ENCODE measurements around the gene AKNA. TPM values are rescaled to one million over a fixed set of nuclear protein-coding genes. Genes with fewer than 3 reads are reported as not detected.

Gene AKNA
- total and polyA plus RNA-seq, 2 of the 8 experiments (the other 6 are each of a cell fraction or from before 2014, with no cell fraction given): 21.0 to 27.4 TPM

DNA sequence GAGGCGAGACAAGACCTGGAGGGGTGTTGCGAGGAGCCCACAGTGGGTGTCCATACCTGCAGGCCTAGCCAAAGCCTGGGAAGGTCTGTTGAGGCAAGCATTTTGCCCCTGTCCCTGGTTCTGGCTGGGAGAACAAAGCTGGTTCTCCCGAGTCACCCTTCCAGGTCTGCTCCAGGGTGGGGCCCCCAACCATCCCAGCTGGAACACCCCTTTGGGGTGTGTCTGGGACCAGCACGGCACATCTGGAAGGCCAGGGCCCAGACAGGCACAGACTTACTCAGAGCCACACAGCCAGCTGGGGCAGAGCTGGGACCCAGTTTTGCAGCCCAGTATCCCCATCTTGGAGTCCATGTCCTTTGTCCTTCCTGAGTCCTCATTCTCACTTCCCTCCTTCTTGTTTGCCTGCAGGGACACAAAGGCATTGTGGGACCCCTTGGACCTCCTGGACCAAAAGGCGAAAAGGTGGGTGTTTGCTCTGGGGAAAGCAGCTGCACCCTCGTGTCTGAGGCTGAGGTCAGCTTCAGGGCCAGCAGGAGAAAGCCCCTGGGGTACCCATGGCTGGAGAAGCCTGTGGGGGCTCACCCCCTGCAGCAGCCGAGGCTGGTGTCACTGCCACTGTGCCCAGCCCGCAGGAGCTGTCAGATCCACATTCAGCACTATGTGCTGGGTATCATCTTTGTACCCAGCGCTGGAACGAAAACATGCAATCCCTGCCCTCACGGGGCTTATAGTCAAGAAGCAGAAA is 103.3 kb downstream of the AKNA start:
- no peak overlapping the region for H3K56ac ChIP-seq (replicated peaks; ENCODE audit: insufficient read length, low read depth, low read length)
- no peak overlapping the region for H3K9ac ChIP-seq (replicated peaks in 1 of 4; ENCODE audit: extremely low read depth in 1 of 4, low read depth in 3 of 4, low read length in 3 of 4)
- H2AFZ ChIP-seq (ENCODE audit: low read length): no peak overlapping the region
- no peak overlapping the region for H3K14ac ChIP-seq (ENCODE audit: insufficient read length)
- no peak overlapping the region for H3K23ac ChIP-seq (ENCODE audit: insufficient read length)
- H2BK12ac ChIP-seq (ENCODE audit: low read depth, low read length): no peak overlapping the region
- no peak overlapping the region for H2BK20ac ChIP-seq (ENCODE audit: low read length)
- H3K4me2 ChIP-seq (ENCODE audit: insufficient read depth in 1 of 2, low read depth in 2 of 2, low read length in 2 of 2): no peak overlapping the region
- H2BK15ac ChIP-seq (ENCODE audit: low read length): no peak overlapping the region
- H3K79me2 ChIP-seq (ENCODE audit: control insufficient read depth in 1 of 2, insufficient read depth in 2 of 2, low read length in 2 of 2): no peaks in the 10 kb centered on the region
- H2BK5ac ChIP-seq (ENCODE audit: low read depth, low read length): no peak overlapping the region
- FAIRE-seq (no peak), DNase-seq (ENCODE audit: low read depth in 1 of 2, low spot score in 2 of 2) (no peak)
- TF ChIP-seq ASH2L (IDR thresholded peaks at IDR 0.05; ENCODE audit: low read length) (no peak), CBX5 (IDR thresholded peaks at IDR 0.05; ENCODE audit: low read depth, low read length) (no peak), TAF7 (optimal IDR thresholded peaks at IDR 0.05; ENCODE audit: borderline replicate concordance, low read depth, low read length) (no peak), SP4 (IDR thresholded peaks at IDR 0.05; ENCODE audit: low read length) (no peak), CREB1 (IDR thresholded peaks at IDR 0.05) (no peak)
- H3K4ac ChIP-seq (replicated peaks; ENCODE audit: insufficient read length, low read depth, low read length): no peak overlapping the region
- no peak overlapping the region for H4K91ac ChIP-seq (replicated peaks; ENCODE audit: insufficient read length, low read length)
- no peak overlapping the region for H2BK120ac ChIP-seq (replicated peaks; ENCODE audit: low read depth, low read length)
- H3K27me3 ChIP-seq (replicated peaks in 1 of 4; ENCODE audit: control insufficient read depth in 3 of 4, extremely low read depth in 1 of 4, insufficient read depth in 3 of 4, low read length in 3 of 4): no peaks in the 10 kb centered on the region
- peaks cover 0 to 1% of the 10 kb centered on the region in 2 experiments for H4K20me1 ChIP-seq (replicated peaks in 1 of 2; ENCODE audit: control insufficient read depth in 1 of 2, insufficient read depth in 2 of 2, low read length in 2 of 2)
- H3K4me3 ChIP-seq (ENCODE audit: extremely low read depth in 1 of 4, insufficient read depth in 2 of 4, low read depth in 3 of 4, low read length in 4 of 4): no peak overlapping the region
- no peak overlapping the region for H4K5ac ChIP-seq (ENCODE audit: insufficient read length, low read depth, low read length)
- no peaks in the 10 kb centered on the region for H3K9me3 ChIP-seq (ENCODE audit: insufficient read depth in 2 of 2, low read depth in 1 of 2, low read length in 1 of 2)
- no peaks in the 10 kb centered on the region for H3K79me1 ChIP-seq (ENCODE audit: low read depth, low read length)
- POLR2A ChIA-PET (ENCODE audit: partially characterized antibody): no interaction called here
- H2AK5ac ChIP-seq (ENCODE audit: low read depth, low read length): no peak overlapping the region
- no peak overlapping the region for H3K27ac ChIP-seq (ENCODE audit: low read depth, low read length)
- no peak overlapping the region; the same call in 1 of the 2 replicates for H4K8ac ChIP-seq (ENCODE audit: extremely low read depth, insufficient read depth, low read length)
- 90% methylated on average over 11 of the region's 11 CpGs; no CpG with 5 or more reads in 1 of the 2 experiments for WGBS, 2 experiments (ENCODE audit: extremely low coverage in 1 of 2, insufficient coverage in 1 of 2, insufficient read length in 1 of 2, insufficient replicate concordance in 2 of 2, low coverage in 1 of 2, low lambda C conversion rate in 2 of 2, missing lambda C conversion rate in 1 of 2)
- H3K23me2 ChIP-seq (ENCODE audit: low read depth, low read length): no peaks in the 10 kb centered on the region
- peaks cover 0 to 4% (median 0%) of the 10 kb centered on the region in 4 experiments; a peak in 1 of 8 replicates for H3K36me3 ChIP-seq (ENCODE audit: control insufficient read depth in 2 of 4, insufficient read depth in 4 of 4, low read length in 3 of 4)
- H3K4me1 ChIP-seq (replicated peaks in 1 of 4; ENCODE audit: control insufficient read depth in 3 of 4, insufficient read depth in 4 of 4, low read length in 3 of 4): peaks cover 0 to 20% (median 4%) of the 10 kb centered on the region in 4 experiments; a peak in 5 of 7 replicates
- no peak overlapping the region for H3K18ac ChIP-seq (ENCODE audit: extremely low read depth, low read length)
- CTCF ChIA-PET (ENCODE audit: partially characterized antibody): interaction anchor here (0.7 to 2.9 kb wide), 6 partner anchors 12 to 201 kb away, joined by 3 to 20 read pairs (median 4); no protein-coding TSS in a partner anchor
